Right cardiac atrium (tissue), 5 donors: ENCODE results near the gene HPS6. TPM values are rescaled to one million over a fixed set of nuclear protein-coding genes. Genes with fewer than 3 reads are reported as not detected.

Source experiments
- ATAC-seq, 2 donors: fragments of 200-7000 bp; cut with Tn5 transposase; one replicate each; pipeline versions ENCODE4 v1.8.0 to v1.9.1; 2020; ENCODE audit warnings: moderate library complexity in 2 of 2, mild to moderate bottlenecking in 1 of 2
- DNase-seq, 3 donors: peaks; one replicate each; pipeline ENCODE4 v3.0.0-alpha.2; 2020
- H3K27ac ChIP-seq: one replicate; pipeline ENCODE4 v1.5.1; 2013; ENCODE audit warnings: mild to moderate bottlenecking, low read length, control low read depth, moderate library complexity
- H3K27me3 ChIP-seq: one replicate; pipeline ENCODE4 v1.6.1; 2013; ENCODE audit not compliant: control insufficient read depth, insufficient read depth
- H3K4me1 ChIP-seq: one replicate; pipeline ENCODE4 v1.6.1; 2013; ENCODE audit warnings: low read length; ENCODE audit not compliant: control insufficient read depth, insufficient read depth
- H3K4me3 ChIP-seq: one replicate; pipeline ENCODE4 v1.5.1; 2013; ENCODE audit warnings: low read length, control low read depth
- H3K9me3 ChIP-seq: one replicate; pipeline ENCODE4 v1.6.1; 2013; ENCODE audit warnings: low read length; ENCODE audit not compliant: control insufficient read depth
- WGBS: extraction: QIAGEN DNeasy Blood & Tissue Kit; methylation state at CpG from one replicate; pipeline ENCODE4 v1.1.7; 2013; 5-methylcytosine and 5-hydroxymethylcytosine counted together
- intact Hi-C, 4 donors: fragments of 100-400 bp; cut with DNase I; formaldehyde crosslinking; loops; one replicate each; pipeline versions ENCODE4 v1.11.0 to v1.14.0; 2022 to 2023
- polyA plus RNA-seq: library from polyadenylated mRNA; stranded (reverse); fragments of 200-250 nt; gene quantifications from one replicate; pipeline ENCODE4 v1.2.3, GENCODE V29; 2013
- total RNA-seq, 4 donors: library from RNA; stranded (reverse); fragmentation: NEBNext Ultra II Directional; extraction: Animal tissue kit (Norgen Biotek cat#: 25700); gene quantifications; one replicate each; pipeline ENCODE4 v1.2.1, GENCODE V29; 2021
- donor health status: healthy with polysubstance abuse.
- donor health status: DM: no; HTN: yes; CAD: no.
- donor health status: DM: no; HTN: no; CAD: no.
- donor health status: DM: no; HTN: yes; CAD: no; lungs with severe emphysema.
- donor health status: DM: yes; HTN: yes; CAD: no.

Gene HPS6
- total and polyA plus RNA-seq, 5 donors = 8.6 to 12.0 (median 10.8) TPM

DNA sequence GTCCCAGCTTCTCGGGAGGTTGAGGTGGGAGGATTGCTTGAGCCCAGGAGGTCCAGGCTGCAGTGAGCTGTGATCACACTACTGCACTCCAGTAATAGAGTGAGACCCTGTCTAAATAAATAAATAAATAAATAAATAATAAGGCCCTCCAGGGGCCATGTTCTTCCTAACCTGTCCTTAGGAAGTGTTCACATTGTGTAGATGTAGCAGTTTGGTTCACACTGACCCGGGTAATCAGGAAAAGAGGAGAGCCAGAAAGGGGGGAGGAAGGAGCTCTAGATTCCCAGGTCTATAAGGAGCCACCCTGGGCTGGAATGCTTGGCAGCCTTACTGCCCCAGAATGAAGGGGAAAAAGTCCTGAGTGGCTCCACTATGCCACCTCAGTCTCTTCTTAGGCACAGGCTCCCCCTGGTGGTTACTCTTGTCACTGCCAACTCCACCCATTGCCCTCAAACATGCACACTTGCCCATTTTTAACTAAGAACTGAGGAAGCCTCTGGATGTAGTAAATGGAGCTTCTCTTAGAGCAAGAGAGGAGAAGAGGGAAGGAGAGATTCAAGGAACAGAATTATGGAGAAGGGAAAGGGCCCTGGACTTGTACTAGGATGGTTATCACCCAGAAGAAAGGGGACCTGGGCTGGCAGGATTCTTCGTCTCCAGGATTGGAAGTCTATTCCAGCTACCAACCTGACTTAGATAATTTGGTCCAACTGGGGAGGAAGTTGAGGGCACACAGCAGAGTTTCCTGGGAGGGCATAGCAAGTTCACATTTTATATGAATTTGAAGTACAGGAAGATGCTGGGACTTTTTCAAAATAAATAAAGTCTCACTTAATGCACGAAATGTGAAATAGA lies 7.8 kb downstream of the HPS6 start:
- WGBS = 83% methylated on average over 4 of the region's 4 CpGs
- no peak overlapping the region for H3K4me3 ChIP-seq
- no peaks in the 10 kb centered on the region for H3K9me3 ChIP-seq
- H3K4me1 ChIP-seq = peaks cover 4% of the 10 kb centered on the region
- DNase-seq (peak; percentile 80 to 91 (median 86)), ATAC-seq (peak; percentile 79 to 89)
- H3K27me3 ChIP-seq = no peaks in the 10 kb centered on the region
- intact Hi-C loops = loop anchor here in 1 of 4 donors (10.0 kb wide), 1 partner anchor 858 kb away; no protein-coding TSS in a partner anchor
- no peak overlapping the region for H3K27ac ChIP-seq

GRCh38 chr10:102083541-102083940 lies 18.4 kb downstream of the HPS6 start:
- no peaks in the 10 kb centered on the region for H3K27me3 ChIP-seq
- WGBS = 90% methylated on average over 3 of the region's 3 CpGs
- H3K4me3 ChIP-seq = no peak overlapping the region
- H3K9me3 ChIP-seq = no peaks in the 10 kb centered on the region
- intact Hi-C loops = no loop called here
- DNase-seq (no peak), ATAC-seq (no peak)
- no peaks in the 10 kb centered on the region for H3K4me1 ChIP-seq
- H3K27ac ChIP-seq = no peak overlapping the region

DNA sequence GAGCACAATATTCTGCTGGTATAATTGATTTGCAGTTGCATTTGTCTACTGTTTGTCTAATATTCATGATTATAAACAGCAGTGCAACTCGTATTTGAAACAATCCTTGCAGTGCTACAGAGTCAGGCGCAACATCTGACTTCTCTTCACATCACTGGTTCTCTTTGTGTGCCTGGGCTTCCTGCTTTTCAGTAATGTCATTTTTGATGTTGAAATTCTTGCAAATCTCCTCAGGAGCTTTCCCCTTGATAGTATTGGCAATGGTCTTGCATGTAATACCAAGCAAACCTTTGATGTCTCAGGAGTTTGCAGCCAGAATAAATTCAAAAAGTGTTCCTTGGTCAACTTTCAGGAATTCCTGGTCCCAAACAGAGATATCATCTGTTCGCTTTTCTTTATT lies 20.2 kb downstream of the HPS6 start:
- intact Hi-C loops = no loop called here
- ATAC-seq (no peak), DNase-seq (no peak)
- Histone ChIP-seq H3K4me1 (no peaks in the 10 kb centered on the region), H3K27ac (no peak overlapping the region), H3K9me3 (no peaks in the 10 kb centered on the region), H3K4me3 (no peak overlapping the region), H3K27me3 (no peaks in the 10 kb centered on the region)
- 90% methylated on average over 3 of the region's 3 CpGs for WGBS

GRCh38 chr10:102086196-102086595 lies 21.0 kb downstream of the HPS6 start:
- H3K4me3 ChIP-seq = no peak overlapping the region
- H3K9me3 ChIP-seq = no peaks in the 10 kb centered on the region
- no peak overlapping the region for H3K27ac ChIP-seq
- intact Hi-C loops = no loop called here
- H3K4me1 ChIP-seq = no peaks in the 10 kb centered on the region
- ATAC-seq (no peak), DNase-seq (no peak)
- H3K27me3 ChIP-seq = no peaks in the 10 kb centered on the region
- 94% methylated on average over 8 of the region's 8 CpGs for WGBS

- Histone ChIP-seq H3K27ac (no peak overlapping the region), H3K9me3 (no peaks in the 10 kb centered on the region), H3K27me3 (no peaks in the 10 kb centered on the region), H3K4me3 (no peak overlapping the region), H3K4me1 (no peaks in the 10 kb centered on the region)
- intact Hi-C loops = no loop called here
- 21% methylated on average over 2 of the region's 2 CpGs for WGBS
- DNase-seq (no peak), ATAC-seq (peak in 1 of 2 donors; percentile 36)
Observed at GRCh38 chr10:102090772-102091171, 25.6 kb downstream of the HPS6 start.

GRCh38 chr10:102096449-102096848 lies 31.3 kb downstream of the HPS6 start:
- H3K9me3 ChIP-seq = no peaks in the 10 kb centered on the region
- H3K27me3 ChIP-seq = no peaks in the 10 kb centered on the region
- ATAC-seq = no peak
- H3K4me3 ChIP-seq = no peak overlapping the region
- no peaks in the 10 kb centered on the region for H3K4me1 ChIP-seq
- intact Hi-C loops = no loop called here
- no peak overlapping the region for H3K27ac ChIP-seq
- no peak for DNase-seq
- WGBS = 95% methylated on average over 7 of the region's 7 CpGs

DNA sequence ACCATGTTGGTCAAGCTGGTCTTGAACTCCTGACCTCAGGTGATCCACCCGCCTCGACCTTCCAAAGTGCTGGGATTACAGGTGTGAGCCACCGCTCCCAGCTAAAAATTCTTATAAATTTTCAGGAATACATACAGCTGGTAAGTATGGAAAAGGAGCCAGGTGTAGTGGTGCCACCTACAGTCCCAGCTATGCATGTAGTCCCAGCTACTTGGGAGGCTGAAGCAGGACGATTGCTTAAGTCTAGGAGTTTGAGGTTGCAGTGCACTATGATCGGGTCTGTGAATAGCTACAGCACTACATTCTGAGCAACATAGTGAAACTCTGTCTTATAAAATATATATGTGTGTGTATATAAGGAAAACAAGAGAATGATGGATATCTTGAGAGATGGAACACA lies 36.0 kb downstream of the HPS6 start:
- H3K9me3 ChIP-seq = no peaks in the 10 kb centered on the region
- no peaks in the 10 kb centered on the region for H3K27me3 ChIP-seq
- H3K4me3 ChIP-seq = no peak overlapping the region
- intact Hi-C loops = no loop called here
- no peak overlapping the region for H3K27ac ChIP-seq
- no peak for DNase-seq
- 89% methylated on average over 5 of the region's 5 CpGs for WGBS
- ATAC-seq = no peak
- no peaks in the 10 kb centered on the region for H3K4me1 ChIP-seq

DNA sequence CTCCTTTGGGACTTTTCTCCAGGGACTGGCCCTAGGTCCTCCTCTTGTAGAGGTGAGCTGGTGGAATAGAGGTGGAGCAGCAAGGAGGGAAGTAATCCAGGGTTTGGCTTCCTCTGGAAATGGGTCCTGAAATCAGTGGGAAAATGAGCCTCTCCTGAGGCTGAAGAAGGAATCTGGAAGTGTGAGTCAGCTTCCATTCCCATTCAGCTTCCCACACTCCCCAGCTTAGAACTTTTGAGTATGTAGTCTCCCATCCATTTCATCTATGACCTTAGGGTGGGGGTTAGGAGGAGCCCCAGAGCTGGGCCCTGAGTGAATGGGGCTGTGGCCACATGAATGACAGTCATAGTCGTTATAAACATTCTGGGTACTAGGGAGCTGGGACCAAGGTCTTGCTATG lies 37.3 kb downstream of the HPS6 start:
- 77% methylated on average over 1 of the region's 1 CpG for WGBS
- H3K4me1 ChIP-seq = no peaks in the 10 kb centered on the region
- H3K27ac ChIP-seq = no peak overlapping the region
- intact Hi-C loops = no loop called here
- H3K27me3 ChIP-seq = no peaks in the 10 kb centered on the region
- no peak for DNase-seq
- H3K4me3 ChIP-seq = no peak overlapping the region
- H3K9me3 ChIP-seq = no peaks in the 10 kb centered on the region
- no peak for ATAC-seq

DNA sequence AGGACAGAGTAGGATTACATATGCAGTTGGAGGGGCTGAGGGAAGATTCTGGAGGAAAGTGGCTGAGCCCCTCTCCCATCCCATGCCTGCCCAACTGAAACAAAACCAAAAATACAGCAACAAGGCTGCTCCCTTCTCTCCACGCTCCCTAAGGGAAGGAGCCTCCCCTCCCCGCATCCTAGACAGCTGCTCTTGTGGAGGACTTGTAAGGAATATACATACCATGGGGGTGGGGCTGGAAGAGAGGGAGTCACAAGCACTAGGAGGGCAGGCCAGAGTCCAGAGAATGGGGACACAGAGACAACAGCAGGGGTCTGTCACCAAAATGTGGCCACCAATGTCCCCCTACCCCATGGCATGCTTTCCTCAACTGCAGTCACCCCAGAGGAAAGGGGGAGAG lies 41.8 kb downstream of the HPS6 start:
- Histone ChIP-seq H3K4me1 (no peaks in the 10 kb centered on the region), H3K27me3 (no peaks in the 10 kb centered on the region), H3K27ac (no peak overlapping the region), H3K4me3 (no peak overlapping the region), H3K9me3 (no peaks in the 10 kb centered on the region)
- no peak for ATAC-seq
- 80% methylated on average over 2 of the region's 2 CpGs for WGBS
- intact Hi-C loops = no loop called here
- no peak for DNase-seq

DNA sequence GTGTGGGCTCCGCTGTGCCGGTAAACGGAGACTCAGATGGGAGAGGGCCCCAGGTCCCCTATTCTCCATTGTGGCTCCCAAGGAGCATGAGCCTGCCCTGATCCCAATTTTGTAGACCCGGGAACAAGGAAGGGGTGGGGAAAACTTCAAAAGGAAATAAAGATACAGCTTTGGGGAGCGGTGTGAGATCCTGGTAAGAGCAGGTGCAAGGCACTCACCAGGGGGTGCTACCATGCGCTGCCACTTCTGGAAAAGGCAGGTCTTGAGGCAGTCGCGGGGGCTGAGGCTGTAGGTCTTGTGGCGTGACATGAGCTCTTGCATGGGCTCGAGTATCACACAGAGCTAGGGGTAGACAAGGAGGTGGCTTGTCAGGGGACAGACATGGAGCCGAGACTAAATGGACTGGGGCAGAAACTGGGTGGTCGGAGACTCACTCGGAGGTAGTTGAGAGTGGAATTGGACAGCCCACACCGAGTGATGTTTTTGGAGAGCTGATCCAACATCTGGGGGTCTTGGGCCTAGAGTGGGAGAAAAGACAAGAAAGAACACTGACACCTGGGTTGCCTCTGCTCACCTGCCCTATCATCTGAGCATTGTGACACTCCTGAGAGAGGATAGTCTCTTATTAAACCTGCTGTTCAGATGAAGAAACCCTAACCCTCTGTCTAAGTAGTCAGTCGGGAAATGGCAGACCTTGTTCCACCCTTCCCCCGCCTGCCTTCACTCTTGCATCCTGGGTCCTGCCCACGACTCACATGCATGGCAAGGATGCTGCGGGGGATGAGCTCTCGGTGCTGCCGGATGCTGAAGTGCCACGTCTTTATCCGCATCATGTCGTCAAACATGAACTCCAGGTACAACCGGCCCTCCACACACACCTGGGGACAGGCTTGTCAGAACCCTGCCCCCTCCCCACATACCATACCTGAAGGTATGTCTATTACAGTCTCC lies 44.3 kb downstream of the HPS6 start:
- no peaks in the 10 kb centered on the region for H3K27me3 ChIP-seq
- intact Hi-C loops = no loop called here
- H3K27ac ChIP-seq = no peak overlapping the region
- WGBS = 84% methylated on average over 24 of the region's 24 CpGs
- peaks cover 5% of the 10 kb centered on the region for H3K4me1 ChIP-seq
- no peak overlapping the region for H3K4me3 ChIP-seq
- ATAC-seq (no peak), DNase-seq (no peak)
- H3K9me3 ChIP-seq = no peaks in the 10 kb centered on the region

- H3K4me3 ChIP-seq = no peak overlapping the region
- no peak overlapping the region for H3K27ac ChIP-seq
- H3K27me3 ChIP-seq = no peaks in the 10 kb centered on the region
- peaks cover 11% of the 10 kb centered on the region for H3K4me1 ChIP-seq
- H3K9me3 ChIP-seq = no peaks in the 10 kb centered on the region
- no peak for ATAC-seq
- WGBS = 91% methylated on average over 12 of the region's 12 CpGs
- DNase-seq = no peak
- intact Hi-C loops = no loop called here
Observed at GRCh38 chr10:102111276-102111675, 46.1 kb downstream of the HPS6 start.
